ENCODE data around the gene TGOLN2. TPM values are rescaled to one million over a fixed set of nuclear protein-coding genes. Genes with fewer than 3 reads are reported as not detected.
"Not testable (repeated sequence)": the region's sequence is repeated elsewhere in the genome, so short reads cannot be mapped to it uniquely, and the experiment has no call there.

TGOLN2 gene
- total and polyA plus RNA-seq, 2 experiments from 2014 or later, result 51.1 to 66.5 TPM

- peak overlapping the region; percentile 37 for H3K27ac ChIP-seq
These were observed 4.3 kb downstream of the TGOLN2 start for GRCh38 chr2:85323351-85323987.

GRCh38 chr2:85319796-85320195 lies 8.0 kb downstream of the TGOLN2 start:
- H3K4me3 ChIP-seq, result no peak overlapping the region

More at GRCh38 chr2:85323351-85323987, 4.3 kb downstream of the TGOLN2 start:
- H3K4me3 ChIP-seq, result no peak overlapping the region
- peaks cover 19% of the 10 kb centered on the region for H3K4me1 ChIP-seq (ENCODE audit: insufficient read depth)
- no peaks in the 10 kb centered on the region for H3K9me3 ChIP-seq (ENCODE audit: low read depth)
- no peak overlapping the region for H2AFZ ChIP-seq
- H3K36me3 ChIP-seq (replicated peaks; ENCODE audit: insufficient read depth, low read depth), result no peaks in the 10 kb centered on the region
- peaks cover 21% of the 10 kb centered on the region for H4K20me1 ChIP-seq (ENCODE audit: insufficient read depth, poor library complexity, severe bottlenecking)
- 95% methylated on average over 9 of the region's 9 CpGs for WGBS (ENCODE audit: low lambda C conversion rate, missing lambda C conversion rate)
- no peaks in the 10 kb centered on the region for H3K27me3 ChIP-seq
- peak overlapping the region; percentile 95 for H3K4me2 ChIP-seq
- H3K9me2 ChIP-seq (replicated peaks; ENCODE audit: insufficient read depth), result no peaks in the 10 kb centered on the region
- no peak for DNase-seq (ENCODE audit: low spot score)
- H3K79me2 ChIP-seq, result peaks cover 75% of the 10 kb centered on the region
- TF ChIP-seq CTCF (IDR thresholded peaks at IDR 0.05; ENCODE audit: poor library complexity) (no peak), EZH2phosphoT487 (IDR thresholded peaks at IDR 0.05; ENCODE audit: low read depth, severe bottlenecking, unreplicated experiment) (no peak), EZH2 (IDR thresholded peaks at IDR 0.05; ENCODE audit: borderline replicate concordance) (no peak)

GRCh38 chr2:85318222-85319074 lies 9.3 kb downstream of the TGOLN2 start:
- WGBS (ENCODE audit: low lambda C conversion rate, missing lambda C conversion rate), result 62% methylated on average over 11 of the region's 11 CpGs
- no peaks in the 10 kb centered on the region for H3K36me3 ChIP-seq (replicated peaks; ENCODE audit: insufficient read depth, low read depth)
- peak; percentile 69 for DNase-seq (ENCODE audit: low spot score)
- H2AFZ ChIP-seq, result no peak overlapping the region
- peaks cover 46% of the 10 kb centered on the region for H3K79me2 ChIP-seq
- H3K9me2 ChIP-seq (replicated peaks; ENCODE audit: insufficient read depth), result no peaks in the 10 kb centered on the region
- no peak overlapping the region for H3K4me3 ChIP-seq
- H3K4me2 ChIP-seq, result peak overlapping the region; percentile 44
- H4K20me1 ChIP-seq (ENCODE audit: insufficient read depth, poor library complexity, severe bottlenecking), result peaks cover 6% of the 10 kb centered on the region
- H3K9me3 ChIP-seq (ENCODE audit: low read depth), result no peaks in the 10 kb centered on the region
- TF ChIP-seq EZH2 (IDR thresholded peaks at IDR 0.05; ENCODE audit: borderline replicate concordance) (no peak), CTCF (IDR thresholded peaks at IDR 0.05; ENCODE audit: poor library complexity) (no peak), EZH2phosphoT487 (IDR thresholded peaks at IDR 0.05; ENCODE audit: low read depth, severe bottlenecking, unreplicated experiment) (no peak)
- H3K4me1 ChIP-seq (ENCODE audit: insufficient read depth), result peaks cover 4% of the 10 kb centered on the region
- no peaks in the 10 kb centered on the region for H3K27me3 ChIP-seq
- H3K27ac ChIP-seq, result peak overlapping the region; percentile 44

More at GRCh38 chr2:85319796-85320195, 8.0 kb downstream of the TGOLN2 start:
- Histone ChIP-seq H3K79me2 (peaks cover 54% of the 10 kb centered on the region), H4K20me1 (ENCODE audit: insufficient read depth, poor library complexity, severe bottlenecking) (peaks cover 6% of the 10 kb centered on the region), H3K27ac (no peak overlapping the region), H3K9me3 (ENCODE audit: low read depth) (no peaks in the 10 kb centered on the region), H3K9me2 (replicated peaks; ENCODE audit: insufficient read depth) (no peaks in the 10 kb centered on the region), H3K36me3 (replicated peaks; ENCODE audit: insufficient read depth, low read depth) (no peaks in the 10 kb centered on the region), H3K4me2 (no peak overlapping the region), H3K4me1 (ENCODE audit: insufficient read depth) (peaks cover 10% of the 10 kb centered on the region), H3K27me3 (no peaks in the 10 kb centered on the region), H2AFZ (no peak overlapping the region)
- 99% methylated on average over 4 of the region's 4 CpGs for WGBS (ENCODE audit: low lambda C conversion rate, missing lambda C conversion rate)
- TF ChIP-seq EZH2phosphoT487 (IDR thresholded peaks at IDR 0.05; ENCODE audit: low read depth, severe bottlenecking, unreplicated experiment), result no peak
- no peak for TF ChIP-seq CTCF (IDR thresholded peaks at IDR 0.05; ENCODE audit: poor library complexity)
- TF ChIP-seq EZH2 (IDR thresholded peaks at IDR 0.05; ENCODE audit: borderline replicate concordance), result no peak
- no peak for DNase-seq (ENCODE audit: low spot score)

- not testable (repeated sequence) for H4K20me1 ChIP-seq (ENCODE audit: insufficient read depth, poor library complexity, severe bottlenecking); H3K27me3 ChIP-seq; H3K27ac ChIP-seq; H3K36me3 ChIP-seq (replicated peaks; ENCODE audit: insufficient read depth, low read depth); H3K4me1 ChIP-seq (ENCODE audit: insufficient read depth); H3K9me3 ChIP-seq (ENCODE audit: low read depth); H3K4me3 ChIP-seq; H3K9me2 ChIP-seq (replicated peaks; ENCODE audit: insufficient read depth); H2AFZ ChIP-seq; H3K4me2 ChIP-seq; DNase-seq (ENCODE audit: low spot score)
- H3K79me2 ChIP-seq, result peaks cover 20% of the 10 kb centered on the region
- WGBS (ENCODE audit: low lambda C conversion rate, missing lambda C conversion rate), result 79% methylated on average over 5 of the region's 5 CpGs
These were observed 11.9 kb downstream of the TGOLN2 start for GRCh38 chr2:85315921-85316320.

Measured in hepatocyte (in vitro differentiated cells).